ENCODE data around the gene PCDH9.

GRCh38 chr13:66965181-66965580 lies 265.0 kb downstream of the PCDH9 start:
- no peak for TF ChIP-seq CTCF (IDR thresholded peaks at IDR 0.05 in 8 of 11, conservative IDR thresholded peaks at IDR 0.05 in 3 of 11)
- no peak for TF ChIP-seq POLR2A (IDR thresholded peaks at IDR 0.05)
- TF ChIP-seq POLR2AphosphoS5 (IDR thresholded peaks at IDR 0.05), result no peak
